ENCODE results near the gene TBC1D14. TPM values are rescaled to one million over a fixed set of nuclear protein-coding genes. Genes with fewer than 3 reads are reported as not detected.

TBC1D14 gene
- total RNA-seq, 3 donors from 2014 or later (not counting 1 experiment from before 2014, with no cell fraction given), result 36.0 to 54.7 (median 53.2) TPM

- ATAC-seq (no peak), DNase-seq (peak in 1 of 2 donors; percentile 30)
- WGBS (ENCODE audit: insufficient coverage), result 96% methylated on average over 12 of the region's 13 CpGs
- peaks cover 1% of the 10 kb centered on the region for H3K36me3 ChIP-seq (ENCODE audit: control insufficient read depth, insufficient read depth, low read length)
- intact Hi-C loops (cut with micrococcal nuclease), result loop anchor here (5.0 kb wide), 1 partner anchor 313 kb away; a partner anchor contains a TSS
- H3K4me1 ChIP-seq (ENCODE audit: control insufficient read depth, insufficient read depth, low read length), result peaks cover 23% of the 10 kb centered on the region
- TF ChIP-seq CTCF (IDR thresholded peaks at IDR 0.05), result no peak
- H3K9me3 ChIP-seq (ENCODE audit: control insufficient read depth, insufficient read depth, low read length), result no peaks in the 10 kb centered on the region
- no peaks in the 10 kb centered on the region for H3K9me3 Mint-ChIP-seq
- no peaks in the 10 kb centered on the region for H3K27me3 ChIP-seq (ENCODE audit: control insufficient read depth, insufficient read depth, low read length)
- H3K27ac ChIP-seq (ENCODE audit: low read length), result no peak overlapping the region
- peak overlapping the region; percentile 93 to 94 for H3K27ac Mint-ChIP-seq
- peak overlapping the region; percentile 93 for H3K4me3 Mint-ChIP-seq
- H3K4me3 ChIP-seq (ENCODE audit: low read length), result no peak overlapping the region
- H3K27me3 Mint-ChIP-seq (ENCODE audit: low read depth in 2 of 2), result no peaks in the 10 kb centered on the region
- no peaks in the 10 kb centered on the region for H3K36me3 Mint-ChIP-seq
- H3K4me1 Mint-ChIP-seq, result peaks cover 49 to 54% of the 10 kb centered on the region in 2 donors
Measured at GRCh38 chr4:6984612-6985425, 75.2 kb downstream of the TBC1D14 start.

GRCh38 chr4:6986072-6986780, 76.6 kb downstream of the TBC1D14 start:
- Histone ChIP-seq H3K4me1 (ENCODE audit: control insufficient read depth, insufficient read depth, low read length) (peaks cover 25% of the 10 kb centered on the region), H3K27ac (ENCODE audit: low read length) (peak overlapping the region; percentile 62), H3K36me3 (ENCODE audit: control insufficient read depth, insufficient read depth, low read length) (peaks cover 1% of the 10 kb centered on the region), H3K27me3 (ENCODE audit: control insufficient read depth, insufficient read depth, low read length) (no peaks in the 10 kb centered on the region), H3K9me3 (ENCODE audit: control insufficient read depth, insufficient read depth, low read length) (no peaks in the 10 kb centered on the region), H3K4me3 (ENCODE audit: low read length) (peak overlapping the region; percentile 63)
- intact Hi-C loops (cut with micrococcal nuclease), result loop anchor here (1.0 to 5.0 kb wide), 5 partner anchors 43 to 314 kb away; partner anchors contain the start of genes GRPEL1 and TADA2B
- no peaks in the 10 kb centered on the region for H3K36me3 Mint-ChIP-seq
- TF ChIP-seq CTCF (IDR thresholded peaks at IDR 0.05), result no peak
- H3K27ac Mint-ChIP-seq, result peak overlapping the region; percentile 93 to 94
- DNase-seq (peak in 1 of 2 donors; percentile 19), ATAC-seq (no peak)
- no peaks in the 10 kb centered on the region for H3K27me3 Mint-ChIP-seq (ENCODE audit: low read depth in 2 of 2)
- peak overlapping the region; percentile 93 for H3K4me3 Mint-ChIP-seq
- H3K9me3 Mint-ChIP-seq, result no peaks in the 10 kb centered on the region
- peaks cover 55 to 59% of the 10 kb centered on the region in 2 donors for H3K4me1 Mint-ChIP-seq
- 10% methylated on average over 26 of the region's 28 CpGs for WGBS (ENCODE audit: insufficient coverage)

- H3K9me3 Mint-ChIP-seq, result no peaks in the 10 kb centered on the region
- intact Hi-C loops (cut with micrococcal nuclease), result loop anchor here (1.0 to 5.0 kb wide), 6 partner anchors 44 to 315 kb away; partner anchors contain the start of genes GRPEL1, TADA2B and TBC1D14
Measured at GRCh38 chr4:6986781-6987587, 77.4 kb downstream of the TBC1D14 start.

More at GRCh38 chr4:6986781-6987587, 77.4 kb downstream of the TBC1D14 start:
- peak overlapping the region; percentile 62 for H3K27ac ChIP-seq (ENCODE audit: low read length)
- H3K4me3 Mint-ChIP-seq, result peak overlapping the region; percentile 97
- peaks cover 33% of the 10 kb centered on the region for H3K4me1 ChIP-seq (ENCODE audit: control insufficient read depth, insufficient read depth, low read length)
- peak overlapping the region; percentile 63 for H3K4me3 ChIP-seq (ENCODE audit: low read length)
- ATAC-seq (peak; percentile 96 to 99 (median 96)), DNase-seq (peak; percentile 89 to 97)
- H3K27me3 ChIP-seq (ENCODE audit: control insufficient read depth, insufficient read depth, low read length), result no peaks in the 10 kb centered on the region
- TF ChIP-seq CTCF (IDR thresholded peaks at IDR 0.05), result no peak
- under 1% methylated on average over 78 of the region's 78 CpGs for WGBS (ENCODE audit: insufficient coverage)
- H3K36me3 Mint-ChIP-seq, result no peaks in the 10 kb centered on the region
- no peaks in the 10 kb centered on the region for H3K27me3 Mint-ChIP-seq (ENCODE audit: low read depth in 2 of 2)
- H3K4me1 Mint-ChIP-seq, result peaks cover 61 to 65% of the 10 kb centered on the region in 2 donors
- H3K36me3 ChIP-seq (ENCODE audit: control insufficient read depth, insufficient read depth, low read length), result no peaks in the 10 kb centered on the region
- H3K9me3 ChIP-seq (ENCODE audit: control insufficient read depth, insufficient read depth, low read length), result no peaks in the 10 kb centered on the region
- peak overlapping the region; percentile 93 to 94 for H3K27ac Mint-ChIP-seq

Data from natural killer cell (primary cell).